ENCODE data around the gene MTPN. TPM values are rescaled to one million over a fixed set of nuclear protein-coding genes. Genes with fewer than 3 reads are reported as not detected.

The MTPN gene
- total and polyA plus RNA-seq, 10 of the 15 experiments (the other 5 are each of a cell fraction or from before 2014, with no cell fraction given), result 38.7 to 146 (median 85.4) TPM

GRCh38 chr7:135980665-135981180 lies 3.6 kb upstream of the MTPN start (continued):
- TF ChIP-seq EZH2 (IDR thresholded peaks at IDR 0.05; ENCODE audit: borderline replicate concordance, control insufficient read depth, low read depth, low read length) (no peak), CEBPZ (IDR thresholded peaks at IDR 0.05; ENCODE audit: low read depth, low read length) (no peak), TCF12 (IDR thresholded peaks at IDR 0.05; ENCODE audit: low read depth, low read length) (no peak), GATAD2B (conservative IDR thresholded peaks at IDR 0.05; ENCODE audit: low read depth) (no peak; the same call in 1 of the 2 replicates), POLR2AphosphoS5 (IDR thresholded peaks at IDR 0.05; ENCODE audit: low read length) (peak; percentile 46; the same call in 1 of the 2 replicates), RAD21 (IDR thresholded peaks at IDR 0.05; ENCODE audit: insufficient read depth, low read depth, low read length) (no peak), ASH2L (IDR thresholded peaks at IDR 0.05; ENCODE audit: borderline replicate concordance, low read depth) (no peak; the same call in 1 of the 2 replicates), NFYA (IDR thresholded peaks at IDR 0.05; ENCODE audit: borderline replicate concordance, low read depth, low read length) (no peak), MEF2B (IDR thresholded peaks at IDR 0.05; ENCODE audit: partially characterized antibody, poor library complexity, severe bottlenecking) (peak; percentile 69), POU2F2 (IDR thresholded peaks at IDR 0.05; ENCODE audit: borderline replicate concordance, low read depth, low read length) (peak; percentile 88; the same call in 2 of the 3 replicates), REST (IDR thresholded peaks at IDR 0.05; ENCODE audit: low read depth, low read length) (no peak), MYB (IDR thresholded peaks at IDR 0.05; ENCODE audit: borderline replicate concordance, low read depth, low read length) (no peak), MYC (IDR thresholded peaks at IDR 0.05; ENCODE audit: insufficient read depth, insufficient read length, insufficient replicate concordance, low read length, severe bottlenecking) (no peak), ZNF24 (IDR thresholded peaks at IDR 0.05) (peak; percentile 79), GABPA (IDR thresholded peaks at IDR 0.05; ENCODE audit: low read depth) (no peak), CHD1 (IDR thresholded peaks at IDR 0.05; ENCODE audit: low read depth, low read length) (no peak), RUNX3 (IDR thresholded peaks at IDR 0.05; ENCODE audit: low read length) (peak; percentile 84), FOS (IDR thresholded peaks at IDR 0.05; ENCODE audit: borderline replicate concordance, extremely low read depth, insufficient read length) (no peak), NFIC (IDR thresholded peaks at IDR 0.05; ENCODE audit: low read depth, low read length) (no peak), NR2C1 (IDR thresholded peaks at IDR 0.05) (no peak), ZZZ3 (IDR thresholded peaks at IDR 0.05; ENCODE audit: control insufficient read depth, insufficient read length, low read depth) (no peak), YY1 (IDR thresholded peaks at IDR 0.05; ENCODE audit: low read depth, low read length) (no peak), TARDBP (IDR thresholded peaks at IDR 0.05; ENCODE audit: borderline replicate concordance) (no peak), DPF2 (IDR thresholded peaks at IDR 0.05) (no peak)

Data from GM12878 (cell line).